HepG2 (cell line): ENCODE measurements around the gene SMIM43. TPM values are rescaled to one million over a fixed set of nuclear protein-coding genes. Genes with fewer than 3 reads are reported as not detected.
A peak's percentile ranks its signal among the peaks of the same experiment; 100 is the strongest.

Experiments
- CENPBD1 ChIP-seq: sonication (generic); formaldehyde crosslinking; IDR thresholded peaks from 2 replicates; pipeline ENCODE4 v1.8.0; 2022; ENCODE audit warnings: missing genetic modification reagents, low read depth, mild to moderate bottlenecking, borderline replicate concordance
- HINFP ChIP-seq: sonication (generic); formaldehyde crosslinking; IDR thresholded peaks from 2 replicates; pipeline ENCODE4 v1.4.0; 2020; ENCODE audit warnings: low read depth, mild to moderate bottlenecking, missing genetic modification reagents
- NCOA2 ChIP-seq: sonication (generic); formaldehyde crosslinking; IDR thresholded peaks from 2 replicates; pipeline ENCODE4 v1.8.0; 2022; ENCODE audit warnings: inconsistent platforms
- PRDM10 ChIP-seq: sonication (generic); formaldehyde crosslinking; IDR thresholded peaks from 2 replicates; pipeline ENCODE4 v1.4.0; 2020; ENCODE audit warnings: low read depth, missing genetic modification reagents
- SOX13 ChIP-seq, 3 experiments: fragments of 450-650 bp in 1 of 3; sonication (generic) in 1 of 3; formaldehyde crosslinking in 1 of 3; IDR thresholded peaks in 2 of 3; conservative IDR thresholded peaks in 1 of 3; 2 replicates each; pipeline versions ENCODE4 v1.5.0 to v1.6.1; 2016 to 2020; ENCODE audit warnings: antibody characterized with exemption in 1 of 3, mild to moderate bottlenecking in 1 of 3, missing compliant biosample characterization in 1 of 3, missing genetic modification reagents in 1 of 3, moderate library complexity in 1 of 3
- SP4 ChIP-seq: sonication (generic); formaldehyde crosslinking; IDR thresholded peaks from 2 replicates; pipeline ENCODE4 v1.8.1; 2023; ENCODE audit warnings: mild to moderate bottlenecking, missing genetic modification reagents
- UBTF ChIP-seq: sonication (generic); formaldehyde crosslinking; IDR thresholded peaks from 2 replicates; pipeline ENCODE4 v1.4.0; 2020; ENCODE audit warnings: mild to moderate bottlenecking, missing genetic modification reagents
- ZGPAT ChIP-seq: IDR thresholded peaks from 2 replicates; pipeline ENCODE4 v1.6.1; 2016; ENCODE audit warnings: mild to moderate bottlenecking
- ZNF598 ChIP-seq: sonication (generic); formaldehyde crosslinking; IDR thresholded peaks from 2 replicates; pipeline ENCODE4 v1.5.1; 2020; ENCODE audit warnings: mild to moderate bottlenecking, missing genetic modification reagents, borderline replicate concordance
- ZNF891 ChIP-seq: sonication (generic); formaldehyde crosslinking; IDR thresholded peaks from 2 replicates; pipeline ENCODE4 v1.5.0; 2020; ENCODE audit warnings: mild to moderate bottlenecking, missing genetic modification reagents
- polyA plus RNA-seq, 8 experiments: library from polyadenylated mRNA; depleted of rRNA in 3 of 8; stranded (reverse) in 7 of 8; unstranded in 1 of 8; fragments of >200 nt; fragmentation: Illumina TruSeq in 4 of 8; extraction: Trizol in 4 of 8; gene quantifications; 2 replicates each; pipeline versions ENCODE4 v1.2.1 to v1.2.3, GENCODE V29; 2011 to 2016; ENCODE audit warnings: low read depth in 4 of 8, missing spikeins in 1 of 8, mixed read lengths in 1 of 8; ENCODE audit not compliant: insufficient read depth in 1 of 8
- total RNA-seq, 5 experiments: library from RNA; depleted of rRNA; stranded (reverse); fragments of >200 nt; fragmentation: Illumina TruSeq; extraction: Trizol; gene quantifications; 2 replicates each; pipeline ENCODE4 v1.2.3, GENCODE V29; 2016; ENCODE audit warnings: low read depth in 1 of 5
- TF ChIP-seq, protein P1 (sequence below): sonication (generic); formaldehyde crosslinking; IDR thresholded peaks from 2 replicates; pipeline ENCODE4 v1.4.0; 2020; ENCODE audit warnings: missing genetic modification reagents

SMIM43 gene
- total and polyA plus RNA-seq, 2 of the 13 experiments (the other 11 are each of a cell fraction or from before 2014, with no cell fraction given) = not detected

GRCh38 chr4:121711263-121712000, 53.5 kb downstream of the SMIM43 start (continued):
- TF ChIP-seq PRDM10 (CRISPR knock-in tag) (no peak), HINFP (CRISPR knock-in tag) (peak; percentile 68; the same call in 1 of the 2 replicates), ZNF598 (no peak), SP4 (no peak), CENPBD1 (CRISPR knock-in tag) (no peak), ZNF891 (CRISPR knock-in tag) (0 out of 2 replicates have a peak, but pooled peaks have one; percentile 17), UBTF (peak; percentile 66), SOX13 (IDR thresholded peaks at IDR 0.05) (no peak), SOX13 (CRISPR knock-in tag; conservative IDR thresholded peaks at IDR 0.05 in 1 of 2, IDR thresholded peaks at IDR 0.05 in 1 of 2) (peak in 1 of 2 experiments; percentile 29; a peak in 1 of 4 replicates), NCOA2 (CRISPR knock-in tag) (peak; percentile 45; the same call in 1 of the 2 replicates), ZGPAT (CRISPR knock-in tag) (0 out of 2 replicates have a peak, but pooled peaks have one; percentile 24)
- TF ChIP-seq, protein P1, sequence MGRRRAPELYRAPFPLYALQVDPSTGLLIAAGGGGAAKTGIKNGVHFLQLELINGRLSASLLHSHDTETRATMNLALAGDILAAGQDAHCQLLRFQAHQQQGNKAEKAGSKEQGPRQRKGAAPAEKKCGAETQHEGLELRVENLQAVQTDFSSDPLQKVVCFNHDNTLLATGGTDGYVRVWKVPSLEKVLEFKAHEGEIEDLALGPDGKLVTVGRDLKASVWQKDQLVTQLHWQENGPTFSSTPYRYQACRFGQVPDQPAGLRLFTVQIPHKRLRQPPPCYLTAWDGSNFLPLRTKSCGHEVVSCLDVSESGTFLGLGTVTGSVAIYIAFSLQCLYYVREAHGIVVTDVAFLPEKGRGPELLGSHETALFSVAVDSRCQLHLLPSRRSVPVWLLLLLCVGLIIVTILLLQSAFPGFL (CRISPR knock-in tag) = no peak
